Gastrocnemius medialis (tissue), 4 donors: ENCODE data around the gene KLHL40.

ENCODE experiments used
- CTCF ChIP-seq, 5 experiments: fragments of 450-650 bp in 3 of 5; fragments of 200-600 bp in 2 of 5; sonication (generic) in 2 of 5; IDR thresholded peaks in 4 of 5; conservative IDR thresholded peaks in 1 of 5; 1 replicate in 4 of 5; 2 replicates in 1 of 5; pipeline ENCODE4 v1.5.1; 2016 to 2019; ENCODE audit warnings: antibody characterized with exemption in 5 of 5, mild to moderate bottlenecking in 3 of 5, moderate library complexity in 3 of 5
- POLR2A ChIP-seq, 2 donors: fragments of 450-650 bp; IDR thresholded peaks; one replicate each; pipeline ENCODE4 v1.6.1; 2017; ENCODE audit warnings: antibody characterized with exemption in 2 of 2, mild to moderate bottlenecking in 2 of 2, moderate library complexity in 2 of 2

GRCh38 chr3:42705058-42705767, 19.9 kb downstream of the KLHL40 start:
- TF ChIP-seq CTCF (IDR thresholded peaks at IDR 0.05 in 4 of 5, conservative IDR thresholded peaks at IDR 0.05 in 1 of 5) = no peak
- TF ChIP-seq POLR2A (IDR thresholded peaks at IDR 0.05) = no peak
